Activated CD8-positive, alpha-beta T cell treated with anti-CD3 and anti-CD28 coated beads for 36 hours (primary cell): ENCODE data around the gene LRFN2. TPM values are rescaled to one million over a fixed set of nuclear protein-coding genes. Genes with fewer than 3 reads are reported as not detected.

Experiments used
- ATAC-seq: fragments of 200-7000 bp; cut with Tn5 transposase; one replicate; pipeline ENCODE4 v1.10.0; 2021; ENCODE audit warnings: mild to moderate bottlenecking, moderate library complexity
- CTCF ChIA-PET: fragments of 350-600 bp; sonication (Branson Sonifier 250); formaldehyde crosslinking; loops from one replicate; lab custom pipeline; 2021; ENCODE audit warnings: antibody characterized with exemption; lab: Charles Lee
- POLR2A ChIA-PET: fragments of 350-600 bp; sonication (Branson Sonifier 250); formaldehyde crosslinking; loops from one replicate; lab custom pipeline; 2021; ENCODE audit warnings: antibody characterized with exemption; lab: Charles Lee
- DNase-seq: peaks from one replicate; pipeline ENCODE4 v3.0.0-alpha.2; 2020
- H3K27ac Mint-ChIP-seq: one replicate; pipeline ENCODE4 v1.8.0; 2021; ENCODE audit warnings: mild to moderate bottlenecking, mixed read lengths
- H3K27me3 Mint-ChIP-seq: one replicate; pipeline ENCODE4 v1.8.0; 2021; ENCODE audit warnings: mixed read lengths
- H3K36me3 Mint-ChIP-seq: one replicate; pipeline ENCODE4 v1.8.0; 2021; ENCODE audit warnings: low read depth, mixed read lengths
- H3K4me1 Mint-ChIP-seq: one replicate; pipeline ENCODE4 v1.8.0; 2021; ENCODE audit warnings: low read depth, mixed read lengths
- H3K4me3 Mint-ChIP-seq: one replicate; pipeline ENCODE4 v1.8.0; 2021; ENCODE audit warnings: mild to moderate bottlenecking, moderate library complexity, mixed read lengths
- H3K9me3 Mint-ChIP-seq: one replicate; pipeline ENCODE4 v1.8.0; 2021; ENCODE audit warnings: mixed read lengths
- CTCF ChIP-seq: fragments of 200-600 bp; IDR thresholded peaks from one replicate; pipeline ENCODE4 v1.8.0; 2022; ENCODE audit warnings: antibody characterized with exemption, mild to moderate bottlenecking
- intact Hi-C: fragments of 100-400 bp; cut with micrococcal nuclease; formaldehyde crosslinking; loops from one replicate; pipeline ENCODE4 v1.10.0; 2022
- total RNA-seq, 2 experiments: library from RNA; stranded (reverse); gene quantifications; one replicate each; pipeline ENCODE4 v1.2.3, GENCODE V29; 2021

The LRFN2 gene
- total RNA-seq, 2 experiments from 2014 or later: not detected

DNA sequence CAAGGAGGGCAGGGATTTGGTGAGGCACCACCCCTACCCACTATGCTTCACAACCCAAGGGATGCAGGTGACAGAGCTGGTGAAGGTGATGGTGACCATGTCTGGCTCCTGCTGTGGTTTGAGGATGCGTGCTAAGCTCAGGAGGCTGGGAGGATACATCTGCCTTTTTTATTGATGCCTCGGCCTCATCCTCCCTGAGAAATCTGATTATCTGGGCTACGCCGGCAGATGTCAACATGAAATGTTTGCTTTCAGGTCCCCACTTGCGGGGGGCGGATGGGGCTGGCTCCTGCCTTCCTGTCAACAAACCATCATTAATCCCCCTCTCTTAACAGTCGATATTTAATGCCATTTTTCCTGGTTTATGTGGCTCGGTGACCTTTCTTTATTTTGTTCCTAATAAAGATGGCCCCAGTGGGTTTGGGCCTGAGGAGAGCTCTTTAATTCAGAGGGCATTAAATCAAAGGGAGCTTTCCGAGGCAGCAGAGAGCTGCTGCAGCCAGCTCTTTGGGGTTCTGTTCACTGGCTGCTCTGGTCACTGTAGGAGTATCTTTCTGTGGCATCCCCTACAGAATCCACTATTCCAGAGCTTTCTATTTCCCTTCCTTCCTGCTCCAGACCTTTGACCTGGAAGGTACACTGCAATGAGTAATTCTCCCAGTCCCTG, 33.5 kb upstream of the LRFN2 start:
- H3K27me3 Mint-ChIP-seq: peaks cover 7% of the 10 kb centered on the region
- H3K9me3 Mint-ChIP-seq: no peaks in the 10 kb centered on the region
- H3K36me3 Mint-ChIP-seq: no peaks in the 10 kb centered on the region
- no peak for ATAC-seq
- no peak for TF ChIP-seq CTCF
- POLR2A ChIA-PET: interaction anchor here (0.5 kb wide), 1 partner anchor 386 kb away, joined by 3 read pairs; no protein-coding TSS in a partner anchor
- H3K4me1 Mint-ChIP-seq: no peaks in the 10 kb centered on the region
- no peak for DNase-seq
- intact Hi-C loops: no loop called here
- no peak overlapping the region for H3K27ac Mint-ChIP-seq
- CTCF ChIA-PET: no interaction called here
- H3K4me3 Mint-ChIP-seq: no peak overlapping the region

DNA sequence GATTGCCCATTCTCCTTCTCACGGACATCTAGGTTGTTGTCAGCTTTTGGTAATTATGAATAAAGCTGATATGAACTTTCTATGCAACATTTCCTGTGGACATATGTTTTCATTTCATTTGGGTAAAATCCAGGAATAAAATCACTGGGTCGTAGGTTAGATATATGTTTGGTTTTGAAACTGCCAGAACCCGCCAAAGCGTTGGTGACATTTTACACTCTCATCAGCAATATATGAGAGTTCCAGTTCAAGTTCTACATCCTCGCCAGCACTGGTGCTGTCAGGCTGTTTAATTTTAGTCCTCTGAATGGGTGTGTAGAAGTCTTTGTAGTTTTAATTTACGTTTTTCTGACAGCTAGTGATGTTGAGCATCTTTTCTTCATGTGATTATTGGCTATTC, 27.5 kb upstream of the LRFN2 start:
- CTCF ChIA-PET: no interaction called here
- TF ChIP-seq CTCF: no peak
- Mint-ChIP-seq H3K9me3 (no peaks in the 10 kb centered on the region), H3K27ac (no peak overlapping the region), H3K27me3 (peaks cover 16% of the 10 kb centered on the region), H3K4me3 (no peak overlapping the region), H3K4me1 (no peaks in the 10 kb centered on the region), H3K36me3 (no peaks in the 10 kb centered on the region)
- ATAC-seq: no peak
- no peak for DNase-seq
- POLR2A ChIA-PET: no interaction called here
- intact Hi-C loops: no loop called here

DNA sequence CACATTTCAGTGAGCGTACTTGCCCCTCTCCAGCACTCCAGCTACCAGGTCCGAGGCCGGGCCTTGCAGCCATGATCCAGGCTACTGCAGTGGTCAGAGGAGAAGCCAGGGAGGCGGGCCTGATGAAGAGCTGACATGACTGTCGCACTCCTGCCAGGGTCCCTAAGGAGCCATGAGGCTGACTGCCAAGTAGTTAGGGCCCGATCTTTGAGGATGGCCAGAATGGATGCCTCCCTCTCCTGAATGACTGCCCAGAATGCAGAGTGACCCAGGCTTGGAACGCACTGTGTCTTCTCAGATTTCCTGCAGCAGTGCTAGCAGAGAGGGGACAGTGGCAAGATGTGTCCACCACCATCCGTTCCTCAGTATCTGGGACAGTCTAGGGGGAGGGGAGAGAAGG, 24.7 kb upstream of the LRFN2 start:
- no peaks in the 10 kb centered on the region for H3K36me3 Mint-ChIP-seq
- H3K4me3 Mint-ChIP-seq: no peak overlapping the region
- no peak for TF ChIP-seq CTCF
- CTCF ChIA-PET: no interaction called here
- no peak overlapping the region for H3K27ac Mint-ChIP-seq
- ATAC-seq (no peak), DNase-seq (no peak)
- no peaks in the 10 kb centered on the region for H3K4me1 Mint-ChIP-seq
- H3K9me3 Mint-ChIP-seq: no peaks in the 10 kb centered on the region
- intact Hi-C loops: no loop called here
- POLR2A ChIA-PET: no interaction called here
- H3K27me3 Mint-ChIP-seq: peaks cover 18% of the 10 kb centered on the region

DNA sequence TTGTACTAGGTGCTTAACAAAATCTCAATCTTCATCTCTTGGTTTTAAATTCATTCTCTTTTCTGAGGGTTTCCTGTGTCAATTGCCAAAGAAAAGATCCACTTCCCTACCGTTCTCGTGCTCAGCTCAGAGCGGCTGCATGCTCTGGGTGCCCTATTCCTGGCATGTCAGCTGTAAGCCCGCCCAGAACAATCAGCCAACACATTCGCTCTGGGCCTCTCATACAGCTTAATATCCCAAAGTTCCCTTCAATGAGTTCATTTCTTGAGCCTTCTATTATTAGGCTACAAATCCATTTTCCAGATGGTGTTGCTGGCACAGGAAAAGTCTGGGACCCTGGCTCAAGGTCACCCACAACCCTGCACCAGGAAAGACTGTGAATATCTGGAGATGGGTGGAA, 24.3 kb upstream of the LRFN2 start:
- Mint-ChIP-seq H3K9me3 (no peaks in the 10 kb centered on the region), H3K27me3 (peaks cover 17% of the 10 kb centered on the region), H3K27ac (no peak overlapping the region), H3K4me3 (no peak overlapping the region), H3K36me3 (no peaks in the 10 kb centered on the region), H3K4me1 (no peaks in the 10 kb centered on the region)
- ATAC-seq (no peak), DNase-seq (no peak)
- ChIA-PET CTCF (no interaction called here), POLR2A (no interaction called here)
- no peak for TF ChIP-seq CTCF
- intact Hi-C loops: no loop called here

DNA sequence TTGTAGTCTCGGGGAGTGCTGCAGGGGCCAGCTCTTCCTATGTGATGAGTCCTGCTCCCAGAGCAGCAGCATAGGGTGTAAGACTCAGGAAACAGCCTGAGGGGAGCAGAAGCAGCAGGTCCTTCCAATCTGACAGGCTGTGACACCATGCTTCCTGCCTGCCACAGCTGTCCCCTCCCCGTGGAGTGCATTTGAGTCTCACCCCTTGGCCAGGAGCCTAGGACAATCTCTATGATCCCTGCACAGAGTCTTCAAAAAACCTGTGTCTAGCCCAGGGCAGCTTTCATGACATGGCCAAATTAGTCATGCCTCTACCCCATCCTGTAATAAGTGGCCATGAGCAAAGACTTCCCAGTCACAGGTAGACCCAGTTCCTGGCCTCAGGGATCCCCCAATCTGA, 23.1 kb upstream of the LRFN2 start:
- no peak for ATAC-seq
- Mint-ChIP-seq H3K4me1 (no peaks in the 10 kb centered on the region), H3K27ac (no peak overlapping the region), H3K36me3 (no peaks in the 10 kb centered on the region), H3K27me3 (peaks cover 20% of the 10 kb centered on the region), H3K9me3 (no peaks in the 10 kb centered on the region), H3K4me3 (no peak overlapping the region)
- intact Hi-C loops: no loop called here
- DNase-seq: no peak
- no peak for TF ChIP-seq CTCF
- ChIA-PET CTCF (interaction anchor here (1.0 kb wide), 1 partner anchor 8 kb away, joined by 3 read pairs; no protein-coding TSS in a partner anchor), POLR2A (no interaction called here)
